ENCODE measurements around the gene USP7.
A peak's percentile ranks its signal among the peaks of the same experiment; 100 is the strongest.

Gene USP7

GRCh38 chr16:8963821-8964441, at the start of gene USP7:
Gene USP7, minus strand, starts transcription at chr16:8963906. Its CDS starts 621 bp downstream, at chr16:8963285.
- DNase-seq (ENCODE audit: low read depth) = no peak
- TF ChIP-seq CTCF (IDR thresholded peaks at IDR 0.05; ENCODE audit: control insufficient read depth, insufficient read depth, low read depth, low read length, missing control alignments) = no peak
- peak within 1 kb of the TSS; percentile 77 for H3K4me3 ChIP-seq (ENCODE audit: control insufficient read depth, low read depth, low read length)

- DNase-seq (ENCODE audit: low read depth) = no peak
- no peak overlapping the region for H3K4me3 ChIP-seq (ENCODE audit: control insufficient read depth, low read depth, low read length)
- no peak for TF ChIP-seq CTCF (IDR thresholded peaks at IDR 0.05; ENCODE audit: control insufficient read depth, insufficient read depth, low read depth, low read length, missing control alignments)
Observed at GRCh38 chr16:9013508-9013864, 49.8 kb upstream of the USP7 start.

GRCh38 chr16:9012848-9013507, 49.3 kb upstream of the USP7 start:
- TF ChIP-seq CTCF (IDR thresholded peaks at IDR 0.05; ENCODE audit: control insufficient read depth, insufficient read depth, low read depth, low read length, missing control alignments) = no peak
- no peak overlapping the region for H3K4me3 ChIP-seq (ENCODE audit: control insufficient read depth, low read depth, low read length)
- DNase-seq (ENCODE audit: low read depth) = no peak

GRCh38 chr16:9012330-9012729, 48.6 kb upstream of the USP7 start:
- H3K4me3 ChIP-seq (ENCODE audit: control insufficient read depth, low read depth, low read length) = no peak overlapping the region
- DNase-seq (ENCODE audit: low read depth) = no peak
- no peak for TF ChIP-seq CTCF (IDR thresholded peaks at IDR 0.05; ENCODE audit: control insufficient read depth, insufficient read depth, low read depth, low read length, missing control alignments)

- peak overlapping the region; percentile 37 for H3K4me3 ChIP-seq (ENCODE audit: control insufficient read depth, low read depth, low read length)
- DNase-seq (ENCODE audit: low read depth) = no peak
- TF ChIP-seq CTCF (IDR thresholded peaks at IDR 0.05; ENCODE audit: control insufficient read depth, insufficient read depth, low read depth, low read length, missing control alignments) = peak; percentile 94
Observed at GRCh38 chr16:9008601-9009260, 45.0 kb upstream of the USP7 start.

- no peak for DNase-seq (ENCODE audit: low read depth)
- no peak overlapping the region for H3K4me3 ChIP-seq (ENCODE audit: control insufficient read depth, low read depth, low read length)
- no peak for TF ChIP-seq CTCF (IDR thresholded peaks at IDR 0.05; ENCODE audit: control insufficient read depth, insufficient read depth, low read depth, low read length, missing control alignments)
Observed at GRCh38 chr16:9007177-9007794, 43.6 kb upstream of the USP7 start.

Measured in AG09309 (cell line).